Measurements from ENCODE around the gene RHD.
"Not testable (repeated sequence)": the region's sequence is repeated elsewhere in the genome, so short reads cannot be mapped to it uniquely, and the experiment has no call there.

RHD gene

DNA sequence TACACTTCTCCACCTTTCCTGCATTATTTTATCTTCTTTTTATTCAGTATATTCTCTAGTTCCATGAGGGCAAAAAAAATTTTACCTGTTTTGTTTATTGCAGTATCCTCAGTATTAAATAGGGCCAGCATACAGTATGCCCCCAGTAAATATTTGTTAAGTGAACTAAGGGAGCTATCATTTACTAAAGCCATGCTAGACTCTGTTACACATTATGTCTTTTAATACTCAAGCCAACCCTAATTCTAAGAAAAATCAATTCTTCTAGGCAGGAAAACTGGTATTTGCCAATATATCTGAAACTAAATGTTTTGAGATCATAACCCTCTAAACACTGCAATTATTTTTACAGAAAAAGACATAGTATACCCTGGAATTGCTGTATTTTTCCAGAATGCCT lies 84.1 kb downstream of the RHD start:
- DNase-seq (ENCODE audit: low read depth) = no peak

DNA sequence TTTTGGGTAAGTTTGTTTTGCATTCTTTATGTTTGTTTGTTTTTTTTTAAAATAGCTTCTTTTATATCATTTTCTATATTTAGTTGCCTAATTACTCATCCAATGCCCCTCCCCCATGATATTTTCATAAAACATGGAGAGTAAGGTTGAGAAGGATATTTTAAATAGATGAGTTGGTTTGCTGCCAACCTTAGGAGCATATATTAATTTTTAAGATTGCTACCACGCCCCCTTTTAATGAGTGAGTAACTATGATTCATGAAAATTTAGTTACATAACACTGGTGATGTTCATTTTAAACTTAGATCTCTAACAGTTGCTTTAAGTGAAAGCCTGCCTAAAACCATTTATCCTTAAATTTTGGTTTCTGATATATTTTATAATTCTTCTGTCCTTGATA lies 84.5 kb downstream of the RHD start:
- DNase-seq (ENCODE audit: low read depth) = no peak

- no peak for DNase-seq (ENCODE audit: low read depth)
Observed at GRCh38 chr1:25360596-25361581, 88.6 kb downstream of the RHD start.

DNA sequence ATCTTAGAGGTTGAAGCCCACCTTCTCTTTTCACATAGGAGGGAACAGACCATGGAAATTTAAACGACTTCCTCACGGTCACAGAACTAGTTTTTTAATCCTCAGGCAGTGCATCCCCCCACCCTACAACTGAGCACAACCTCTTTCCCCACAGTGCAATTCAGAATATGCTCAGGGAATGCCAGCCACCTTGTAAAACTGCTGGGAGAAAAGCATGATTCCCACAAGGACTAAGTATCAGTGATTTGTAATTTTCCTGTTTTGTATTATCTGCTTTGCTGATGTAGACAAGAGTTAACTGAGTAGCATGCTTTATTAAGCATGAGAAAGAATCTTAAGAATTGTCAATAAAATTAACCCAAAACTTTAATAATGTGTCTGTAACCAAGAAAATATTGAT lies 89.6 kb downstream of the RHD start:
- DNase-seq (ENCODE audit: low read depth) = no peak

DNA sequence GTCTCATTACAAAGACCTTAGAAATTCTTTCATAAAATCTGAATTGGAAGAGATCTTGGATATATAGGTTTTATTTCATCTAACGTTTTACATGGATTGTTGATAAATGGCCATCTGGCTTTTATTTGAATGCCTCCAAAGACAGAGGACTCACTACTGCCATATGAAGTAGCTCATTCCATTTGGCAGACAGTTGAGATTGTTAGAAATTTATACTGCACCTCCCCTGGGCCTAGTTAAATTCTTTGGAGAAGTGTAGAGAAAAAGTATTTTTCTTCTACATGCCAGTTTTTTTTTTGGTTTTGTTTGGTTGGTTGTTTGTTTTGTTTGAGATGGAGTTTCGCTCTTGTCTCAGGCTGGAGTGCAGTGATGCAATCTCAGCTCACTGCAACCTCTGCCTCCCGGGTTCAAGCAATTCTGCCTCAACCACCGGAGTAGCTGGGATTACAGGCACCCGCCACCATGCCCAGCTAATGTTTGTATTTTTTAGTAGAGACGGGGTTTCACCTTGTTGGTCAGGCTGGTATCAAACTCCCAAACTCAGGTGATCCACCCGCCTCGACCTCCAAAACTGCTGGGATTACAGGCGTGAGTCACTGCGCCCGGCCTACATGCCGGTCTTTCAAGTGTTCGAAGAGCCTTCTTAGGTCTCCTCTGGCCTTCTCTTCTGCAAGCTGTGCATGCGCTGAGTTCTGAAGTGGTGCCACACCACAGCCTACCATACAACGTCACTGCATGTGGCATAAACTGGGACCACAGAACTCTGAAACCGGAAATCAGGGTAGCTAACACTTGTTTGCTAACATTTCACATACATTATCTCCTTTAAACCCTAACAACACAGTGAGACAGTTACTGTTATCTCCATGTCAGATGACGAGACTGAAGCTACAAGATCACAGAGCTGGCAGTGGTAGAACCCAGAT lies 90.6 kb downstream of the RHD start:
- DNase-seq (ENCODE audit: low read depth) = not testable (repeated sequence)

DNA sequence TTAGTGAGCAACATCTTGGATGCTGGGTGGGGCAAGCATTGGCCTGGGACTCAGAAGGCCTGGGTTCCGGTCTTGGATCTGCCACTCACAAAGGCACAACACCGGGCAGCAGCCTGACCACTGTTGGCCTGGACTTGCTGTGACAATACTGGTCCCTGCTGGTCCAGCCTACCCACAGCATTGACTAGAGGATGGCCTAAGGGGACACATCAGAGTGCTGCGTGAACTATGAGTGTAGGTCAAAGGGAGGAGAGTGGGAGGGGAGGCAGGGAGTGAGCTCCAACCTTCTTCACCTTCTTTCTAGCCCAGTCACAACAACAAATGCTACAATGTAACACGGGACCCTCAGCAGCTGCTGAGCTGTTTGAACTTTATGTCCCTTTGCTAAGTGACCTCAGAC lies 96.9 kb downstream of the RHD start:
- DNase-seq (ENCODE audit: low read depth) = no peak

DNA sequence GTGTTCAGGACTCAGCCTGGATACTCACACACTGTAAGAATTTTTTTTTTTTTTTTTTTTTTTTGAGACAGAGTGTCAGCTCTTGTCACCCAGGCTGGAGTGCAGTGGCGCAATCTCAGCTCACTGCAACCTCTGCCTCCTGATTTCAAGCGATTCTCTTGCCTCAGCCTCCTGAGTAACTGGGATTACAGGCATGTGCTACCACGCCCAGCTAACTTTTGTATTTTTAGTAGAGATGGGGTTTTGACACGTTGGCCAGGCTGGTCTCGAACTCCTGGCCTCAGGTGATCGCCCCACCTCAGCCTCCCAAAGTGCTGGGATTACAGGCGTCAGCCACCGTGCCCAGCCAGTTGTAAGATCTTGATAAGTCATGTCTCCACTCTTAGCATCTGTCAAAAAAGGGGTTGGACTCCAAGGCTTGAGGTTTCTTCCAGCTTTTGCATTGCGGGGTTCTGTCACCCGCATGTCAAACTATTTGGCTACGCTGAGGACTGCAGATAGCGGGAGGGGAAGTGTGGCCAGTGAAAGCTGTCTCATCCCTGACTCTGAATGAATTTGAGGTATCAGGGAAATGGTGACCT lies 97.5 kb downstream of the RHD start:
- not testable (repeated sequence) for DNase-seq (ENCODE audit: low read depth)

DNA sequence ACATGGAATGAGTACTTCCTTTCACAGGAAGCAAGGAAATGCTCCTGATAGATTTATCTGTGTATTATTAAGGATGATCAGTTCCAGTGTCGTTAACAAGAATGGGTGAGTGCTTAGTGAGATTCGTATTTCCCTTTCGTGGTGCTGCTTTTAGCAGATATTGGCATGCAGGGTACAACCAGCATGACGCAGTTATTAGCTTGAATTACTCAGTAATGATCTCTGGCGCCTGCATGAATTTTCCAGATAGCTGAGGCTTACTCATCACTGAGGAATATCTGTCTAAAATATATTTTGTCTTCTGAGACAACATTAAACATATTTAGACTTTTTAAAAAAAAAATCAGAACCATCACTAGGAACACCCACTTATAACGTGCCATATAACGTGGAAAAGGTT lies 99.4 kb downstream of the RHD start:
- not testable (repeated sequence) for DNase-seq (ENCODE audit: low read depth)

DNA sequence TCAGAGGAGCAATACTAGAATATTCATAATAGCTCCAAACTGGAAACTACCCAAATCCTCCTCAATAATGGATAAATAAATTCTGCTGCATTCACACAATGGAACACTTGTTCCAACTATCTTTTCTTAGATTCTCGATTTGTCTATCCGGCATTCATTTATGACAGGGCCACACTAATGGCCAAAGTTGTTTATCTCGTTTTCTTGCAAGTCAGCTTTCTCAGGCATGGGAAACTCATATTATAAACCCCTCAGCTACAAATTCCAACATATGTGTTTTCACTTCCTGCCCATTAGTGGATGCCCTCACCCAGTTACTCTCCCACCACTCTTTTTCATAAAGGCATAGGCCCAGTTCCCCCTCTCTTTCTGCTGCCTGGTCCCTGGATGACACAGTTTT lies 106.1 kb downstream of the RHD start:
- not testable (repeated sequence) for DNase-seq (ENCODE audit: low read depth)
